Type B pancreatic cell (in vitro differentiated cells): ENCODE data around the gene SEMA3D. TPM values are rescaled to one million over a fixed set of nuclear protein-coding genes. Genes with fewer than 3 reads are reported as not detected.

Experiments used
- DNase-seq: peaks from one replicate; pipeline ENCODE4 v3.0.0; 2021; ENCODE audit warnings: mixed read lengths; ENCODE audit not compliant: unreplicated experiment; ENCODE audit errors: extremely low spot score
- H3K27ac Mint-ChIP-seq: 2 replicates; pipeline ENCODE4 v1.8.0; 2021; ENCODE audit warnings: mild to moderate bottlenecking, mixed read lengths
- H3K27me3 Mint-ChIP-seq: 2 replicates; pipeline ENCODE4 v1.8.0; 2021; ENCODE audit warnings: mixed read lengths
- H3K36me3 Mint-ChIP-seq: 2 replicates; pipeline ENCODE4 v1.8.0; 2021; ENCODE audit warnings: mixed read lengths
- H3K4me1 Mint-ChIP-seq: one replicate; pipeline ENCODE4 v1.8.0; 2021; ENCODE audit warnings: mixed read lengths; ENCODE audit not compliant: unreplicated experiment
- H3K4me3 Mint-ChIP-seq: 2 replicates; pipeline ENCODE4 v1.8.0; 2021; ENCODE audit warnings: mild to moderate bottlenecking, mixed read lengths
- H3K9me3 Mint-ChIP-seq: 2 replicates; pipeline ENCODE4 v1.8.0; 2021; ENCODE audit warnings: mixed read lengths
- total RNA-seq: library from RNA; stranded (reverse); gene quantifications from 2 replicates; pipeline ENCODE4 v1.2.1, GENCODE V29; 2021; ENCODE audit warnings: low replicate concordance
- TF ChIP-seq, protein P1 (sequence below): fragments of 200-600 bp; sonication (generic); conservative IDR thresholded peaks from 2 replicates; pipeline ENCODE4 v1.5.0; 2021; ENCODE audit warnings: antibody characterized with exemption, mild to moderate bottlenecking

Gene SEMA3D
- total RNA-seq, 1 donor from 2014 or later = 52.9 TPM

DNA sequence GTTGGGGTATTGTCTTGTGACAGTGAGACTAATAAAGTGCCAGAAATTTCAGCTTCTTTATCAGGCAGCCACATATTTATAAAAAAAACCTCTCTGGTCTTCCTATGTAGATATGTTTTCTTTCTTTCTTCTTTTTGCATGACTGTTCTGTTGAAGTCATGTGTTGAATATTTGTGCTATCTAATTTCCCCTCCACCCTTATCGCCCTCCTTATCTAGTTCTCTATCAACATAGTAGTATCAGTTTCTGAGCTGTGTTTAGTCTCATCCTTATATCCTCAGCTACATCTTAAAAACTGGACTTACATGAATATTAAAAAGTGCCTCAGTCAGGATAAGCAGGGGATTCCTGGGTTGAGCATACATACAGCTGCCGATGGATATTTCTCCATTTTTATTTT lies 53.9 kb downstream of the SEMA3D start:
- H3K4me3 Mint-ChIP-seq = no peak overlapping the region
- no peaks in the 10 kb centered on the region for H3K27me3 Mint-ChIP-seq
- no peak overlapping the region for H3K27ac Mint-ChIP-seq
- no peaks in the 10 kb centered on the region for H3K36me3 Mint-ChIP-seq
- no peaks in the 10 kb centered on the region for H3K4me1 Mint-ChIP-seq
- no peaks in the 10 kb centered on the region for H3K9me3 Mint-ChIP-seq
- DNase-seq = no peak
- TF ChIP-seq, protein P1, sequence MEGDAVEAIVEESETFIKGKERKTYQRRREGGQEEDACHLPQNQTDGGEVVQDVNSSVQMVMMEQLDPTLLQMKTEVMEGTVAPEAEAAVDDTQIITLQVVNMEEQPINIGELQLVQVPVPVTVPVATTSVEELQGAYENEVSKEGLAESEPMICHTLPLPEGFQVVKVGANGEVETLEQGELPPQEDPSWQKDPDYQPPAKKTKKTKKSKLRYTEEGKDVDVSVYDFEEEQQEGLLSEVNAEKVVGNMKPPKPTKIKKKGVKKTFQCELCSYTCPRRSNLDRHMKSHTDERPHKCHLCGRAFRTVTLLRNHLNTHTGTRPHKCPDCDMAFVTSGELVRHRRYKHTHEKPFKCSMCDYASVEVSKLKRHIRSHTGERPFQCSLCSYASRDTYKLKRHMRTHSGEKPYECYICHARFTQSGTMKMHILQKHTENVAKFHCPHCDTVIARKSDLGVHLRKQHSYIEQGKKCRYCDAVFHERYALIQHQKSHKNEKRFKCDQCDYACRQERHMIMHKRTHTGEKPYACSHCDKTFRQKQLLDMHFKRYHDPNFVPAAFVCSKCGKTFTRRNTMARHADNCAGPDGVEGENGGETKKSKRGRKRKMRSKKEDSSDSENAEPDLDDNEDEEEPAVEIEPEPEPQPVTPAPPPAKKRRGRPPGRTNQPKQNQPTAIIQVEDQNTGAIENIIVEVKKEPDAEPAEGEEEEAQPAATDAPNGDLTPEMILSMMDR = no peak

DNA sequence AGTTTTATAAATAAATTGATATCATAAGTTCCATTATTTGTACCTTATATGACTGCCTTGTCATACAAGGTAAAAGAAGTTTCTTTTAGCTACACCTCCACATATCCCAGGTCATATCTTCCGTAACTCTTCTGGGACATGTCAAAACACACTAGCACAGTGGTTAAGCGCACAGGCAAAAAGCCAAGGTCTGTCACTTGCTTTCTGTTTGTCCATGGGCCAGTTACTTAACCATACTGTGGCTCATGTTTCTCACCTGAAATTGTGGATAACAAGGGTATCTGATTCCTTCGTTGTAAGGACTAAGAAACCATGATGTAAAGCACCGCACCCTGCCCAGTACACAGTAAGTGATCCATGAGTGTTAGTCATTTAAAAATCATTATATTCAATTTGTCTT lies 56.2 kb downstream of the SEMA3D start:
- DNase-seq = no peak
- peaks cover 4% of the 10 kb centered on the region for H3K9me3 Mint-ChIP-seq
- no peak overlapping the region for H3K27ac Mint-ChIP-seq
- TF ChIP-seq, protein P1 = no peak
- no peaks in the 10 kb centered on the region for H3K36me3 Mint-ChIP-seq
- H3K27me3 Mint-ChIP-seq = no peaks in the 10 kb centered on the region
- H3K4me1 Mint-ChIP-seq = peaks cover 8% of the 10 kb centered on the region
- no peak overlapping the region for H3K4me3 Mint-ChIP-seq

DNA sequence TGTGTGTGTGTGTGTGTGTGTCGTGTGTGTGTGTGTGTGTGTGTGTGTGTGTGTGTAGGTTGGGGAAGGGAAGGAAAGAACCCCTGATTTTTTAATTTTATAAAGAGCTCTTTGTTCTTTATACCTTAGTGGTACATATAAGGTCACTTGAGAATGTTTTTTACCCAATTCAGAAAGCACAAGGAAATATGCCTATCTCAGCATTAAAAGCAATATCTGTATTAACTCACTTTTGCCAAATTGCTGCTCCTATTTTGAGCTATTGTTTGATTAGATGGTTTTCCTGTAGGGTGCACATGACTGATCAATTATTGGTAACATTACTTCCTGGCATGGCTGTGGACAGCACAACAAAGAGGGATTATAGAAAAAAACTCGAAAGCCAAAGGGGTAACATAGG lies 60.5 kb downstream of the SEMA3D start:
- peaks cover 12% of the 10 kb centered on the region for H3K4me1 Mint-ChIP-seq
- H3K9me3 Mint-ChIP-seq = peaks cover 7% of the 10 kb centered on the region
- no peak for DNase-seq
- H3K27me3 Mint-ChIP-seq = no peaks in the 10 kb centered on the region
- TF ChIP-seq, protein P1 = no peak
- no peak overlapping the region for H3K4me3 Mint-ChIP-seq
- H3K27ac Mint-ChIP-seq = no peak overlapping the region
- H3K36me3 Mint-ChIP-seq = no peaks in the 10 kb centered on the region

DNA sequence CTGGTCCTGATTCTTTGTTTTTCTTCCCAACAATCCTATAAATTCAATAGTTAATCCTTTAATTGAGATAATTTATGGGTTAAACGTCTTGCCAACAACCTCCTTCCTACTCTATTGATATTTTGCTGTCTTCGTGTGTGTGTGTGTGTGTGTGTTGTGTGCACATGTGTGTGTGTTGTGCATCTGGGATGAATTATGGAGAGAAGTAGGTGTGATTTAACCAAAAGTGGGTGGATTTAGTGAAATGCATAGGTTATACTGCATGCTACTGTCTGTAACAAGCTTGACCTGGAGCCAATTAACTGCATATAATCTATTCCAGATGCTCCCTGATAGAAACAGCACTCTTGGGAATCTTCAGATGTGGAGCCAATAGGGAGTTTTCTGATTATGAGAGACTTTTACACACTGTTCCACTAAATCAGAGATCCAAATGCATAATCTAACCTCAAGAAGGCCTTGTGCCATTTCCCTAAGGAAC lies 61.2 kb downstream of the SEMA3D start:
- Mint-ChIP-seq H3K27me3 (no peaks in the 10 kb centered on the region), H3K36me3 (peaks cover 5% of the 10 kb centered on the region), H3K27ac (peak overlapping the region; percentile 3), H3K4me1 (peaks cover 12% of the 10 kb centered on the region), H3K9me3 (peaks cover 7% of the 10 kb centered on the region), H3K4me3 (peak overlapping the region; percentile 7)
- no peak for DNase-seq
- TF ChIP-seq, protein P1 = no peak

DNA sequence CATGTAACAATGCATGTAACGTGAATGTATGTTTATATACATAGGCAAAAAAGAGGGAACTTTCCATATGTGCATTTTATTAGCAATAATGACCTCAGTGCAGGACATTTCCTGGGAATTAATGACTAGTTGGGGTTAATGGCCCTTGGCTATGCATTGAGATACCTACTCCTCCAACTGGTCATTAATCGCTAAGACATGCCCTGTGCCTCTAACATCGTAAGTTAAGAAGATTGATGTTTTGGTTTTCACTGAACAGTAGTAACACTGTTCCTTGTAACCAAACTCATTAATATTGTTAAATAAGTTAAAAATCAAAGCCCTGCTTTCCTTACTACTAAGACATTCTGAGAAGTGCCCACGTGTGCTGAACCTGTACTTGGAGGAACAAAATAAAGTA lies 61.7 kb downstream of the SEMA3D start:
- no peak overlapping the region for H3K4me3 Mint-ChIP-seq
- no peaks in the 10 kb centered on the region for H3K27me3 Mint-ChIP-seq
- peaks cover 5% of the 10 kb centered on the region for H3K36me3 Mint-ChIP-seq
- TF ChIP-seq, protein P1 = no peak
- DNase-seq = no peak
- H3K27ac Mint-ChIP-seq = no peak overlapping the region
- peaks cover 7% of the 10 kb centered on the region for H3K9me3 Mint-ChIP-seq
- peaks cover 12% of the 10 kb centered on the region for H3K4me1 Mint-ChIP-seq

DNA sequence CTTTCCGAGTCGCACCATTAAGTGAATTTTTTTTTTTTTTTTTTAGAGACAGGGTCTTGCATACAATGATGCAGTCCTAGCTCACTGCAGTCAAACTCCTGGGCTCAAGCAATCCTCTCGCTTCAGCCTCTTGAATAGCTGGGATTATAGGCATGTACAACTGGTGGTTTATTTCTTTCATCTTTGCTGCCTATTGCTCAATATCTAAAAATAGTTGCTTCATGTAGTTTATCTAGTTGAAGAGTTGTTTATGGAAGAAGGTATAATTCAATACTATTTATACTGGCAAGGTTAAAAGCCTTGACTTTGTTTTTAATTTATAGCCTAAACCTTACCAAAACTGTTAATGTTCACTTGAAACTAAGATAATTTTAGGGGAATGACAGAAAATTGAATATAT lies 66.9 kb downstream of the SEMA3D start:
- H3K27me3 Mint-ChIP-seq = no peaks in the 10 kb centered on the region
- no peak overlapping the region for H3K27ac Mint-ChIP-seq
- H3K36me3 Mint-ChIP-seq = peaks cover 19% of the 10 kb centered on the region
- no peak for DNase-seq
- TF ChIP-seq, protein P1 = no peak
- H3K4me3 Mint-ChIP-seq = no peak overlapping the region
- H3K4me1 Mint-ChIP-seq = no peaks in the 10 kb centered on the region
- no peaks in the 10 kb centered on the region for H3K9me3 Mint-ChIP-seq
